ENCODE results near the gene MEP1A.
"Not testable (repeated sequence)": the region's sequence is repeated elsewhere in the genome, so short reads cannot be mapped to it uniquely, and the experiment has no call there.

MEP1A gene

GRCh38 chr6:46838033-46838432, 44.8 kb downstream of the MEP1A start:
- DNase-seq: no peak

GRCh38 chr6:46842252-46842846, 49.2 kb downstream of the MEP1A start:
- DNase-seq: not testable (repeated sequence)

- DNase-seq: no peak
These were observed 51.9 kb downstream of the MEP1A start for GRCh38 chr6:46845126-46845525.

GRCh38 chr6:46848684-46849360, 55.6 kb downstream of the MEP1A start:
- DNase-seq: peak; percentile 72

- DNase-seq: no peak
These were observed 56.1 kb downstream of the MEP1A start for GRCh38 chr6:46849361-46849690.

- DNase-seq: no peak
These were observed 57.6 kb downstream of the MEP1A start for GRCh38 chr6:46850792-46851191.

GRCh38 chr6:46851576-46851975, 58.4 kb downstream of the MEP1A start:
- DNase-seq: not testable (repeated sequence)

- DNase-seq: not testable (repeated sequence)
These were observed 62.8 kb downstream of the MEP1A start for GRCh38 chr6:46855966-46856365.

GRCh38 chr6:46862381-46862780, 69.2 kb downstream of the MEP1A start:
- no peak for DNase-seq

- DNase-seq: no peak
These were observed 70.6 kb downstream of the MEP1A start for GRCh38 chr6:46863791-46864190.

- DNase-seq: no peak
These were observed 72.0 kb downstream of the MEP1A start for GRCh38 chr6:46865221-46865620.

- no peak for DNase-seq
These were observed 74.2 kb downstream of the MEP1A start for GRCh38 chr6:46867411-46867810.

GRCh38 chr6:46876126-46876525, 82.9 kb downstream of the MEP1A start:
- DNase-seq: no peak

GRCh38 chr6:46879003-46879402, 85.8 kb downstream of the MEP1A start:
- DNase-seq: no peak

- DNase-seq: no peak
These were observed 89.5 kb downstream of the MEP1A start for GRCh38 chr6:46882645-46883044.

- no peak for DNase-seq
These were observed 94.8 kb downstream of the MEP1A start for GRCh38 chr6:46888031-46888430.

- no peak for DNase-seq
These were observed 95.4 kb downstream of the MEP1A start for GRCh38 chr6:46888578-46888977.

All from NCI-H146 (cell line).